H1 (cell line): ENCODE measurements around the gene PASD1. TPM values are rescaled to one million over a fixed set of nuclear protein-coding genes. Genes with fewer than 3 reads are reported as not detected.
"Not testable (repeated sequence)": the region's sequence is repeated elsewhere in the genome, so short reads cannot be mapped to it uniquely, and the experiment has no call there.

ENCODE experiments used
- CTCF ChIA-PET: fragments of 300-600 bp; sonication (Branson Sonifier 250); formaldehyde crosslinking; loops from one replicate; lab custom pipeline; 2021; ENCODE audit not compliant: partially characterized antibody; lab: Charles Lee
- POLR2A ChIA-PET: fragments of 300-600 bp; sonication (Branson Sonifier 250); formaldehyde crosslinking; loops from one replicate; lab custom pipeline; 2021; ENCODE audit warnings: inconsistent platforms; ENCODE audit not compliant: partially characterized antibody; lab: Charles Lee
- DNase-seq, 2 experiments: peaks; one replicate each; pipeline versions ENCODE4 v3.0.0 to v3.0.0-alpha.2; 2010 to 2022; ENCODE audit warnings: low spot score in 2 of 2, low read depth in 1 of 2, mixed read lengths in 1 of 2
- FAIRE-seq: peaks from 2 replicates; lab custom pipeline; 2011; peaks lifted over from hg19 to GRCh38; lab: Jason Lieb, UNC
- H2AFZ ChIP-seq: 2 replicates; pipeline ENCODE4 v1.8.1; 2012; ENCODE audit warnings: low read length, inconsistent platforms
- H2AK5ac ChIP-seq: 2 replicates; pipeline ENCODE4 v1.6.1; 2013; ENCODE audit warnings: low read depth, low read length
- H2BK120ac ChIP-seq: replicated peaks from 2 replicates; pipeline ENCODE3; 2013; ENCODE audit warnings: low read depth, low read length, inconsistent platforms
- H2BK12ac ChIP-seq: 2 replicates; pipeline ENCODE4 v1.6.1; 2013; ENCODE audit warnings: low read depth, low read length
- H2BK15ac ChIP-seq: 2 replicates; pipeline ENCODE4 v1.6.1; 2013; ENCODE audit warnings: low read length
- H2BK20ac ChIP-seq: 2 replicates; pipeline ENCODE4 v1.6.1; 2013; ENCODE audit warnings: low read length
- H2BK5ac ChIP-seq: 2 replicates; pipeline ENCODE4 v1.6.1; 2013; ENCODE audit warnings: low read depth, low read length
- H3K14ac ChIP-seq: 2 replicates; pipeline ENCODE4 v1.6.1; 2013; ENCODE audit warnings: inconsistent platforms; ENCODE audit not compliant: insufficient read length
- H3K18ac ChIP-seq: 2 replicates; pipeline ENCODE4 v1.6.1; 2013; ENCODE audit warnings: low read length; ENCODE audit errors: extremely low read depth
- H3K23ac ChIP-seq: 2 replicates; pipeline ENCODE4 v1.6.1; 2013; ENCODE audit warnings: inconsistent platforms; ENCODE audit not compliant: insufficient read length
- H3K23me2 ChIP-seq: 2 replicates; pipeline ENCODE4 v1.6.1; 2013; ENCODE audit warnings: low read depth, low read length
- H3K27ac ChIP-seq: 2 replicates; pipeline ENCODE4 v1.6.1; 2011; ENCODE audit warnings: low read depth, low read length, inconsistent platforms
- H3K27me3 ChIP-seq, 4 experiments: replicated peaks in 1 of 4; 1 replicate in 1 of 4; 2 replicates in 3 of 4; pipeline versions ENCODE4 v1.6.1 to v1.8.1; 2011 to 2013; ENCODE audit warnings: low read length in 3 of 4, mild to moderate bottlenecking in 3 of 4, inconsistent platforms in 2 of 4, mixed read lengths in 2 of 4, moderate library complexity in 1 of 4; ENCODE audit not compliant: control insufficient read depth in 3 of 4, insufficient read depth in 3 of 4; ENCODE audit errors: extremely low read depth in 1 of 4
- H3K36me3 ChIP-seq, 4 experiments: 2 replicates each; pipeline versions ENCODE4 v1.6.1 to v1.8.1; 2011 to 2013; ENCODE audit warnings: mild to moderate bottlenecking in 4 of 4, low read length in 3 of 4, moderate library complexity in 2 of 4, control low read depth in 1 of 4, inconsistent platforms in 1 of 4; ENCODE audit not compliant: insufficient read depth in 4 of 4, control insufficient read depth in 2 of 4
- H3K4ac ChIP-seq: replicated peaks from 2 replicates; pipeline ENCODE3; 2013; ENCODE audit warnings: low read length, low read depth, mixed read lengths, inconsistent platforms; ENCODE audit not compliant: insufficient read length
- H3K4me1 ChIP-seq, 4 experiments: replicated peaks in 1 of 4; 1 replicate in 1 of 4; 2 replicates in 3 of 4; pipeline versions ENCODE4 v1.6.1 to v1.8.1; 2011 to 2013; ENCODE audit warnings: low read length in 3 of 4, inconsistent platforms in 2 of 4, mixed read lengths in 1 of 4; ENCODE audit not compliant: insufficient read depth in 4 of 4, control insufficient read depth in 3 of 4
- H3K4me2 ChIP-seq, 2 experiments: 2 replicates each; pipeline versions ENCODE4 v1.6.1 to v1.8.1; 2011 to 2013; ENCODE audit warnings: low read depth in 2 of 2, low read length in 2 of 2, control low read depth in 1 of 2, inconsistent platforms in 1 of 2, mild to moderate bottlenecking in 1 of 2; ENCODE audit not compliant: insufficient read depth in 1 of 2
- H3K4me3 ChIP-seq, 4 experiments: fragments of 200-600, 300-600 bp in 1 of 4; sonication (generic), shearing (Covaris generic), sonication (Bioruptor Twin) in 1 of 4; 2 replicates each; pipeline versions ENCODE4 v1.5.1 to v1.8.1; 2011 to 2016; ENCODE audit warnings: low read length in 4 of 4, low read depth in 3 of 4, control low read depth in 2 of 4, inconsistent platforms in 2 of 4, mild to moderate bottlenecking in 2 of 4, mixed read lengths in 1 of 4, moderate library complexity in 1 of 4; ENCODE audit not compliant: insufficient read depth in 2 of 4; ENCODE audit errors: extremely low read depth in 1 of 4
- H3K56ac ChIP-seq: replicated peaks from 2 replicates; pipeline ENCODE3; 2013; ENCODE audit warnings: low read depth, mild to moderate bottlenecking, mixed read lengths, low read length, inconsistent platforms; ENCODE audit not compliant: insufficient read length
- H3K79me1 ChIP-seq: 2 replicates; pipeline ENCODE4 v1.6.1; 2013; ENCODE audit warnings: low read depth, low read length, control low read depth
- H3K79me2 ChIP-seq, 2 experiments: 2 replicates each; pipeline versions ENCODE4 v1.6.1 to v1.8.1; 2012 to 2013; ENCODE audit warnings: low read length in 2 of 2, mild to moderate bottlenecking in 2 of 2, inconsistent platforms in 1 of 2; ENCODE audit not compliant: insufficient read depth in 2 of 2, control insufficient read depth in 1 of 2
- H3K9ac ChIP-seq, 4 experiments: replicated peaks in 1 of 4; 1 replicate in 1 of 4; 2 replicates in 3 of 4; pipeline versions ENCODE4 v1.6.1 to v1.8.1; 2011 to 2013; ENCODE audit warnings: low read depth in 3 of 4, low read length in 3 of 4, control low read depth in 2 of 4, mild to moderate bottlenecking in 2 of 4, moderate library complexity in 2 of 4, inconsistent platforms in 1 of 4; ENCODE audit errors: extremely low read depth in 1 of 4
- H3K9me3 ChIP-seq, 2 experiments: 2 replicates each; pipeline versions ENCODE4 v1.6.1 to v1.8.1; 2012 to 2013; ENCODE audit warnings: mild to moderate bottlenecking in 2 of 2, moderate library complexity in 2 of 2, control low read depth in 1 of 2, inconsistent platforms in 1 of 2, low read depth in 1 of 2, low read length in 1 of 2, mixed read lengths in 1 of 2; ENCODE audit not compliant: insufficient read depth in 2 of 2
- H4K20me1 ChIP-seq, 2 experiments: replicated peaks in 1 of 2; 2 replicates each; pipeline versions ENCODE3 to v1.8.1; 2011 to 2013; ENCODE audit warnings: inconsistent platforms in 2 of 2, low read length in 2 of 2, mild to moderate bottlenecking in 1 of 2; ENCODE audit not compliant: insufficient read depth in 2 of 2, control insufficient read depth in 1 of 2
- H4K5ac ChIP-seq: 2 replicates; pipeline ENCODE4 v1.6.1; 2013; ENCODE audit warnings: low read length, low read depth, mixed read lengths, inconsistent platforms; ENCODE audit not compliant: insufficient read length
- H4K8ac ChIP-seq: 2 replicates; pipeline ENCODE4 v1.8.0; 2013; ENCODE audit warnings: mild to moderate bottlenecking, moderate library complexity, low read length, inconsistent platforms; ENCODE audit not compliant: insufficient read depth; ENCODE audit errors: extremely low read depth
- H4K91ac ChIP-seq: replicated peaks from 2 replicates; pipeline ENCODE3; 2013; ENCODE audit warnings: low read length, mixed read lengths, inconsistent platforms; ENCODE audit not compliant: insufficient read length
- WGBS, 2 experiments: shearing (Covaris generic) in 1 of 2; methylation state at CpG; one replicate each; pipeline versions ENCODE4 v1.1.6 to v1.1.7; 2013 to 2015; ENCODE audit warnings: low lambda C conversion rate in 2 of 2, mixed read lengths in 2 of 2, inconsistent platforms in 1 of 2, low coverage in 1 of 2, missing lambda C conversion rate in 1 of 2; ENCODE audit not compliant: insufficient replicate concordance in 2 of 2, insufficient coverage in 1 of 2, insufficient read length in 1 of 2; ENCODE audit errors: extremely low coverage in 1 of 2, missing lambda C conversion rate in 1 of 2; 5-methylcytosine and 5-hydroxymethylcytosine counted together
- polyA plus RNA-seq, 7 experiments: library from polyadenylated mRNA; depleted of rRNA in 3 of 7; stranded (reverse) in 5 of 7; unstranded in 2 of 7; fragments of >200 nt in 5 of 7; fragments of 200-250 nt in 2 of 7; gene quantifications; 1 replicate in 5 of 7; 2 replicates in 1 of 7; 4 replicates in 1 of 7; pipeline versions ENCODE4 v1.2.1 to v1.2.3, GENCODE V29; 2011 to 2013; ENCODE audit warnings: missing spikeins in 2 of 7, mixed read lengths in 2 of 7
- total RNA-seq: library from RNA; stranded (reverse); fragmentation: NEBNext Ultra II Directional; extraction: Animal tissue kit (Norgen Biotek cat#: 25700); gene quantifications from 2 replicates; pipeline ENCODE4 v1.2.1, GENCODE V29; 2021

Gene PASD1
- total and polyA plus RNA-seq, 2 of the 8 experiments (the other 6 are each of a cell fraction or from before 2014, with no cell fraction given): 0.03 to 0.09 TPM

DNA sequence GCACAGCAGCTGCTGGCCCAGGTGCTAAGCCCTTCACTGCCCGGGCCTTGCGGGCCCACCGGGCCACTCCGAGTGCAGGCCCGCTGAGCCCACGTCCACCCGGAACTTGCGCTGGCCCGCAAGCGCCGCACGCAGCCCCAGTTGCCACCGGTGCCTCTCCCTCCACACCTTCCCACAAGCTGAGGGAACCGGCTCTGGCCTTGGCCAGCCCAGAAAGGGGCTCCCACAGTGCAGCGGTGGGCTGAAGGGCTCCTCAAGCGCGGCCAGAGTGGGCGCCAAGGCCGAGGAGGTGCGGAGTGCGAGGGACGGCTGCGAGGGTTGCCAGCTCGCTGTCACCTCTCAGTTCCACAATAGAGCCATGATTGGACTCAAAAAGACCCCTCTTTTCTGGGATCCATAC is 472 bp upstream of the PASD1 start:
- H3K36me3 ChIP-seq, H3K79me1 ChIP-seq, H3K4me1 ChIP-seq, H4K91ac ChIP-seq, H3K23me2 ChIP-seq, H3K9ac ChIP-seq, H3K14ac ChIP-seq, FAIRE-seq, H2BK120ac ChIP-seq, H3K18ac ChIP-seq, H2BK15ac ChIP-seq, H3K56ac ChIP-seq, POLR2A ChIA-PET, H3K4me3 ChIP-seq, H3K27ac ChIP-seq, H3K4me2 ChIP-seq, CTCF ChIA-PET, H3K23ac ChIP-seq, H2BK5ac ChIP-seq, H3K79me2 ChIP-seq, H3K4ac ChIP-seq, H3K27me3 ChIP-seq, H2AK5ac ChIP-seq, H4K8ac ChIP-seq, DNase-seq, H4K20me1 ChIP-seq, H2BK20ac ChIP-seq, H4K5ac ChIP-seq, H2BK12ac ChIP-seq, H3K9me3 ChIP-seq, H2AFZ ChIP-seq: not testable (repeated sequence)
- whole genome bisulfite sequencing, 2 experiments: no CpG with 5 or more reads among the region's 24 CpGs
